Measurements from ENCODE around the gene ACOX2. TPM values are rescaled to one million over a fixed set of nuclear protein-coding genes. Genes with fewer than 3 reads are reported as not detected.

Gene ACOX2
- total RNA-seq, 1 experiment from 2014 or later: 0.85 TPM

DNA sequence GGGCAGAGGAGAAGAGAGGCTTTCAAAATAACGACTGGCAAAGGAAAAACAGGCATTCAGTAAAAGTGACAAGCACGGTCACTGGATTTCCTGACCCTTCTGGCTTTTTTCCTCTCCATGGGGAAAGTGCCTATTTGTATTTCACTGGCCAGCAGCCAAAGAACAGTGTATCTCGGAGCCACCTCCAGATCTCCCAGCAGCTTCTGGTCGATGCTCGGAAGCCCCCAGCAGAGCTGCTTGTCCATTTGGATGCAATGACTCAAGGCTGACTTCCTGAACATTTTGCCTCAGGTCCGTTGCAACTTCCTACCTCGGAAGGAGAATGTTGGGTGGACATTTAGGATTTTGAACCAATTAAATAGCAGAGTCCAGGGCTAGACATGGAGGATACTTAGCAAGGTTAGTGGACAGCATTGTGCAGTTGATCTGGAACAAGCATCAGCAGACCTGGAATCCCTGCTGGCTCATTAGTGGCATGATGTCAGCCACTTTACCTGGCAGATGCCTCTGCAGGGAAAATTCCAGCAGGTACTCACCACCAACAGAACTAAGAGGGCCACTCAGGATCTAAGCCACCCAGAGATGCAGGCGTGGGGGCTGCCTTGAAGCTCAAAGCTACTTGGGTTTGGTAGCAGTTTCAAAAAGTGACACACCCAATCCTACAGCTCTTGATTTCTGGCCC lies 39.1 kb upstream of the ACOX2 start:
- Histone ChIP-seq H3K27me3 (ENCODE audit: insufficient read depth, low read length) (no peaks in the 10 kb centered on the region), H2BK12ac (ENCODE audit: insufficient read length, low read depth, low read length) (no peak overlapping the region), H3K4me2 (ENCODE audit: insufficient read depth, insufficient read length, low read length) (no peak overlapping the region), H3K79me2 (ENCODE audit: insufficient read depth, low read length) (no peaks in the 10 kb centered on the region), H2AFZ (ENCODE audit: low read length) (no peak overlapping the region), H3K9ac (ENCODE audit: extremely low read depth, insufficient read length, low read length) (no peak overlapping the region), H3K79me1 (ENCODE audit: insufficient read depth, low read depth, low read length, poor library complexity, severe bottlenecking) (no peaks in the 10 kb centered on the region), H4K20me1 (ENCODE audit: control insufficient read depth, insufficient read depth, insufficient read length) (no peaks in the 10 kb centered on the region), H3K14ac (ENCODE audit: insufficient read depth, low read length) (no peak overlapping the region), H2AK5ac (ENCODE audit: insufficient read length, low read length) (no peak overlapping the region), H3K9me3 (ENCODE audit: control insufficient read depth, low read depth, low read length) (no peaks in the 10 kb centered on the region), H2BK5ac (ENCODE audit: insufficient read length, low read length) (no peak overlapping the region), H3K27ac (ENCODE audit: insufficient read length, low read depth, low read length) (no peak overlapping the region), H4K5ac (ENCODE audit: insufficient read length, low read depth, low read length) (no peak overlapping the region), H2BK20ac (ENCODE audit: low read depth, low read length, poor library complexity, severe bottlenecking) (no peak overlapping the region), H3K56ac (ENCODE audit: insufficient read length, low read depth, low read length) (no peak overlapping the region), H4K91ac (ENCODE audit: insufficient read length, low read depth, low read length) (no peak overlapping the region), H3K23me2 (ENCODE audit: insufficient read length, low read depth, low read length, poor library complexity, severe bottlenecking) (no peaks in the 10 kb centered on the region), H2BK15ac (ENCODE audit: low read depth, low read length) (no peak overlapping the region), H2BK120ac (ENCODE audit: low read depth, low read length, poor library complexity, severe bottlenecking) (no peak overlapping the region), H4K8ac (replicated peaks; ENCODE audit: insufficient read length, low read depth, low read length) (no peak overlapping the region), H3K4ac (ENCODE audit: low read depth, low read length) (no peak overlapping the region), H3T11ph (ENCODE audit: low read length) (no peak overlapping the region), H3K4me1 (ENCODE audit: insufficient read depth, low read length) (no peaks in the 10 kb centered on the region; the same call in 1 of the 2 replicates), H3K18ac (ENCODE audit: insufficient read length, low read depth, low read length) (no peak overlapping the region), H3K23ac (ENCODE audit: insufficient read length, low read depth, low read length) (no peak overlapping the region)
- Mint-ChIP-seq H3K9me3 (peaks cover 5 to 9% of the 10 kb centered on the region in 2 experiments; a peak in 4 of 5 replicates), H3K4me1 (peaks cover 26 to 39% of the 10 kb centered on the region in 2 experiments), H3K27ac (no peak overlapping the region), H3K4me3 (no peak overlapping the region), H3K27me3 (ENCODE audit: low read depth) (peaks cover 29% of the 10 kb centered on the region), H3K36me3 (ENCODE audit: insufficient read depth in 1 of 3, low read depth in 3 of 3) (peaks cover 0 to 9% (median 0%) of the 10 kb centered on the region in 3 experiments; a peak in 1 of 7 replicates)
- TF ChIP-seq, protein P1, sequence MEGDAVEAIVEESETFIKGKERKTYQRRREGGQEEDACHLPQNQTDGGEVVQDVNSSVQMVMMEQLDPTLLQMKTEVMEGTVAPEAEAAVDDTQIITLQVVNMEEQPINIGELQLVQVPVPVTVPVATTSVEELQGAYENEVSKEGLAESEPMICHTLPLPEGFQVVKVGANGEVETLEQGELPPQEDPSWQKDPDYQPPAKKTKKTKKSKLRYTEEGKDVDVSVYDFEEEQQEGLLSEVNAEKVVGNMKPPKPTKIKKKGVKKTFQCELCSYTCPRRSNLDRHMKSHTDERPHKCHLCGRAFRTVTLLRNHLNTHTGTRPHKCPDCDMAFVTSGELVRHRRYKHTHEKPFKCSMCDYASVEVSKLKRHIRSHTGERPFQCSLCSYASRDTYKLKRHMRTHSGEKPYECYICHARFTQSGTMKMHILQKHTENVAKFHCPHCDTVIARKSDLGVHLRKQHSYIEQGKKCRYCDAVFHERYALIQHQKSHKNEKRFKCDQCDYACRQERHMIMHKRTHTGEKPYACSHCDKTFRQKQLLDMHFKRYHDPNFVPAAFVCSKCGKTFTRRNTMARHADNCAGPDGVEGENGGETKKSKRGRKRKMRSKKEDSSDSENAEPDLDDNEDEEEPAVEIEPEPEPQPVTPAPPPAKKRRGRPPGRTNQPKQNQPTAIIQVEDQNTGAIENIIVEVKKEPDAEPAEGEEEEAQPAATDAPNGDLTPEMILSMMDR (conservative IDR thresholded peaks at IDR 0.05): no peak
- DNase-seq: no peak
- no CpG with 5 or more reads among the region's 8 CpGs for WGBS (ENCODE audit: extremely low coverage, insufficient read length, low lambda C conversion rate)
